ENCODE results near the gene ATP5F1D. TPM values are rescaled to one million over a fixed set of nuclear protein-coding genes. Genes with fewer than 3 reads are reported as not detected.

Gene ATP5F1D
- total RNA-seq, 1 experiment from 2014 or later = 157 TPM

DNA sequence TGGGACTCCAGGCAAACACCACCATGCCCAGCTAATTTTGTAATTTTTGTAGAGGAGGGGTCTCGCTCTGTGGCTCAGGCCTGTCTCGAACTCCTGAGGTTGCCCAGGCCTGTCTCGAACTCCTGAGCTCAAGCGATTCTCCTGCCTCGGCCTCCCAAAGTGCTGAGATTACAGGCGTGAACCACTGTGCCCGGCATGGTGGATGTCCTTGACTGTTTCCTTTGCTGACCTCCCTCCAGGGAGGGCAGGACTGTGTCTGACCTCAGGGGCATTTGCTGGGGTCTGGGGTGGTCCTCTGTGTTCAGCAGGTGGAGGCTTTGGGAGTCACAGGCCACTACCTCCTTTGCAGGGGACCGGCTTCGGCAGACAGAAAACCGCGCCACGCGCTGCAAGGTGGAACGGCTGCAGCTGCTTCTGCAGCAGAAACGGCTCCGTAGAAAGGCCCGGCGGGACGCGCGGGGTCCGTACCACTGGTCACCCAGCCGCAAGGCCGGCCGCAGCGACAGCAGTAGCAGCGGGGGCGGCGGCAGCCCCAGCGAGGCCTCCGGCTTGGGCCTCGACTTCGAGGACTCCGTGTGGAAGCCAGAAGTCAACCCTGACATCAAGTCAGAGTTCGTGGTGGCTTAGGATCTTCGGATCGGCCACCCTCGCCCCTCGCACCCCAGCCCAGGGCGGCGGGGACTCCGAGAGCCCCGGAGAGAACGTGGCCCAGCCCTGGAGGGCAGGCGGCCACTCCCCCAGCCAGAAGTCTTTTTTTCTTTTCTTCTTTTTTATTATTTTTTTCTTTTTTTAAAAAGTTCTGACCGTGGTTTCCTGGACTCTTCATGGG, 15.3 kb downstream of the ATP5F1D start:
- Histone ChIP-seq H3K79me2 (ENCODE audit: low read depth) (peaks cover 50% of the 10 kb centered on the region), H3K9me2 (ENCODE audit: insufficient read depth) (no peaks in the 10 kb centered on the region), H3K4me2 (no peak overlapping the region), H3K27ac (no peak overlapping the region), H3K4me1 (replicated peaks; ENCODE audit: insufficient read depth) (peaks cover 44% of the 10 kb centered on the region), H4K20me1 (ENCODE audit: insufficient read depth) (peaks cover 14% of the 10 kb centered on the region; the same call in 1 of the 2 replicates), H3K36me3 (ENCODE audit: low read depth) (peaks cover 3% of the 10 kb centered on the region; the same call in 1 of the 2 replicates), H3K4me3 (no peak overlapping the region), H2AFZ (no peak overlapping the region), H3K9me3 (ENCODE audit: insufficient read depth, low read depth) (no peaks in the 10 kb centered on the region), H3K27me3 (ENCODE audit: insufficient read depth, low read depth) (no peaks in the 10 kb centered on the region), H3F3A (ENCODE audit: insufficient read depth, low read depth) (peaks cover 61% of the 10 kb centered on the region)
- ChIA-PET POLR2A (ENCODE audit: unreplicated experiment) (no interaction called here), CTCF (no interaction called here)
- intact Hi-C loops (cut with micrococcal nuclease; ENCODE audit: unreplicated experiment) = no loop called here
- no peak for TF ChIP-seq EZH2 (IDR thresholded peaks at IDR 0.05; ENCODE audit: low read depth)
- TF ChIP-seq CTCF (conservative IDR thresholded peaks at IDR 0.05) = no peak
- BruUV-seq (replicated peaks) = no TSS peak
- no peak for DNase-seq

DNA sequence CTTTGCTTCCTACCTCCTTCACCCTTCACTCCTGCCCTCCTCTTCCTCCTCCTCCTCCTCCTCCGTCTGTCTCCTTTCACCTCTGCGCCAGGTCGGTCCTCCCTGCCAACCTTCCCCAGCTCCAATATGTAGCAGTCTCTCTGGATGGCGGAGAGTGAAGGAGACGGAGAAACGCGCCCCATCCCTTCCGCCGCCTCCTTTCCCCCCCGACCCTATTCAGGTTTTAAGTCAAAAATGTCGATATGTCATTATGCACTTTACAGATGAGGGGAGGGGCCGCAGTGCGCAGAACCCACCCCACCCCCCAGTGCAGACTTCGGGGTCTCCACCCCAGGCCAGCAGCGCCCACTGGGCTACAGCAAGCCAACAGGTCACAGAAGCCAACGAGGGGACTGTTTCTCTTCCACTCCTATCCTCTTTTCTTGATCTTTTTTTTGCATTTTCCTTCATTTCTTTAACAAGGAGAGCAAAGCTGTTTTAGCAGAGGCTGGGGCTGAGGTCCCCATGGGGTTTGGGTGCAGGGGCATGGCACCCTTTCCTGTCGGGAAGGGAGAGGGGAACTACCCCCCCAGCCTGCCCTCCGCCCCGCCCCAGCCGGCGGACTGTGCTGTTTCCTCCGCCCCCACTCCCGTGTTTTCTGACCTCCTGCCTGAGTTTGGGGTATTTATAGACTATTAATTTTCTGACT, 16.1 kb downstream of the ATP5F1D start:
- ChIA-PET POLR2A (ENCODE audit: unreplicated experiment) (no interaction called here), CTCF (no interaction called here)
- Histone ChIP-seq H3K9me3 (ENCODE audit: insufficient read depth, low read depth) (no peaks in the 10 kb centered on the region), H3K27me3 (ENCODE audit: insufficient read depth, low read depth) (no peaks in the 10 kb centered on the region), H3K4me3 (no peak overlapping the region), H3K4me2 (peak overlapping the region; percentile 74; the same call in 1 of the 2 replicates), H2AFZ (no peak overlapping the region), H4K20me1 (ENCODE audit: insufficient read depth) (peaks cover 14% of the 10 kb centered on the region; the same call in 1 of the 2 replicates), H3K9me2 (ENCODE audit: insufficient read depth) (no peaks in the 10 kb centered on the region), H3K79me2 (ENCODE audit: low read depth) (peaks cover 48% of the 10 kb centered on the region), H3K27ac (peak overlapping the region; percentile 92), H3K4me1 (replicated peaks; ENCODE audit: insufficient read depth) (peaks cover 48% of the 10 kb centered on the region), H3K36me3 (ENCODE audit: low read depth) (peaks cover 3% of the 10 kb centered on the region; the same call in 1 of the 2 replicates), H3F3A (ENCODE audit: insufficient read depth, low read depth) (peaks cover 62% of the 10 kb centered on the region)
- DNase-seq = no peak
- intact Hi-C loops (cut with micrococcal nuclease; ENCODE audit: unreplicated experiment) = no loop called here
- no TSS peak for BruUV-seq (replicated peaks)
- TF ChIP-seq CTCF (conservative IDR thresholded peaks at IDR 0.05) (no peak), EZH2 (IDR thresholded peaks at IDR 0.05; ENCODE audit: low read depth) (no peak)

- BruUV-seq (replicated peaks) = TSS peak; percentile 2
- no peak overlapping the region for H2AFZ ChIP-seq
- no peaks in the 10 kb centered on the region for H3K9me3 ChIP-seq (ENCODE audit: insufficient read depth, low read depth)
- H3F3A ChIP-seq (ENCODE audit: insufficient read depth, low read depth) = peaks cover 62% of the 10 kb centered on the region
- no peaks in the 10 kb centered on the region for H3K9me2 ChIP-seq (ENCODE audit: insufficient read depth)
- no peak overlapping the region for H3K4me3 ChIP-seq
- peaks cover 48% of the 10 kb centered on the region for H3K79me2 ChIP-seq (ENCODE audit: low read depth)
- peak overlapping the region; percentile 92 for H3K27ac ChIP-seq
- intact Hi-C loops (cut with micrococcal nuclease; ENCODE audit: unreplicated experiment) = no loop called here
- H3K4me1 ChIP-seq (replicated peaks; ENCODE audit: insufficient read depth) = peaks cover 53% of the 10 kb centered on the region
- peak overlapping the region; percentile 74 for H3K4me2 ChIP-seq
- POLR2A ChIA-PET (ENCODE audit: unreplicated experiment) = no interaction called here
- H3K27me3 ChIP-seq (ENCODE audit: insufficient read depth, low read depth) = no peaks in the 10 kb centered on the region
- H4K20me1 ChIP-seq (ENCODE audit: insufficient read depth) = peaks cover 14% of the 10 kb centered on the region; the same call in 1 of the 2 replicates
- TF ChIP-seq EZH2 (IDR thresholded peaks at IDR 0.05; ENCODE audit: low read depth) (no peak), CTCF (conservative IDR thresholded peaks at IDR 0.05) (no peak)
- CTCF ChIA-PET = interaction anchor here (0.7 kb wide), 1 partner anchor 42 kb away, joined by 3 read pairs; no protein-coding TSS in a partner anchor
- DNase-seq = no peak
- H3K36me3 ChIP-seq (ENCODE audit: low read depth) = peaks cover 3% of the 10 kb centered on the region; the same call in 1 of the 2 replicates
Observed at GRCh38 chr19:1258163-1258492, 16.6 kb downstream of the ATP5F1D start.
